Uterus (tissue), 2 donors: ENCODE results near the gene DISP1.
"Not testable (repeated sequence)": the region's sequence is repeated elsewhere in the genome, so short reads cannot be mapped to it uniquely, and the experiment has no call there.

ENCODE experiments used
- CTCF ChIP-seq, 4 experiments: fragments of 200-600 bp in 2 of 4; fragments of 450-650 bp in 2 of 4; sonication (generic) in 2 of 4; IDR thresholded peaks; one replicate each; pipeline ENCODE4 v1.5.1; 2016 to 2019; ENCODE audit warnings: antibody characterized with exemption in 4 of 4, mild to moderate bottlenecking in 2 of 4, moderate library complexity in 1 of 4
- POLR2A ChIP-seq, 2 donors: fragments of 450-650 bp; IDR thresholded peaks; one replicate each; pipeline ENCODE4 v1.6.1; 2016; ENCODE audit warnings: antibody characterized with exemption in 2 of 2, mild to moderate bottlenecking in 1 of 2, moderate library complexity in 1 of 2

DNA sequence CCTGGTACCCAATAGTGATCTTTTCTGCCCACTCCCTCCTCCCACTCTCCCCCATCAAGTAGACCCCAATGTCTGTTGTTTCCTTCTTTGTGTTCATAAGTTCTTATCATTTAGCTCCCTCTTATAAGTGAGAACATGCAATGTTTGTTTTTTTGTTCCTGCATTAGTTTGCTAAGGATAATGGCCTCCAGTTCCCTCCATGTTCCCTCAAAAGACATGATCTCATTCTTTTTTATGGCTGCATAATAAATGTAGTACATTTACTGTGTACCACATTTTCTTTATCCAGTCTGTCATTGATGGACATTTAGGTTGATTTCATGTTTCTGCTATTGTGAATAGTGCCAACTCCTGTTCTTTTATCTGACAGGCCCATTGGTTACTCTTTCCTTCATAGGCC lies 35.7 kb downstream of the DISP1 start:
- TF ChIP-seq CTCF, POLR2A (IDR thresholded peaks at IDR 0.05): not testable (repeated sequence)
